Activated CD8-positive, alpha-beta memory T cell treated with anti-CD3 and anti-CD28 coated beads for 36 hours (primary cell): ENCODE measurements around the gene CDH4. TPM values are rescaled to one million over a fixed set of nuclear protein-coding genes. Genes with fewer than 3 reads are reported as not detected.

Source experiments
- CTCF ChIA-PET: fragments of 350-600 bp; sonication (Branson Sonifier 250); formaldehyde crosslinking; loops from one replicate; lab custom pipeline; 2021; ENCODE audit warnings: antibody characterized with exemption; lab: Charles Lee
- POLR2A ChIA-PET: fragments of 350-600 bp; sonication (Branson Sonifier 250); formaldehyde crosslinking; loops from one replicate; lab custom pipeline; 2021; ENCODE audit warnings: antibody characterized with exemption; lab: Charles Lee
- total RNA-seq, 2 experiments: library from RNA; stranded (reverse); gene quantifications; one replicate each; pipeline ENCODE4 v1.2.3, GENCODE V29; 2021

The CDH4 gene
- total RNA-seq, 2 experiments from 2014 or later: not detected

GRCh38 chr20:61830991-61831390 lies 578.9 kb downstream of the CDH4 start:
- ChIA-PET CTCF (no interaction called here), POLR2A (no interaction called here)

- ChIA-PET POLR2A (no interaction called here), CTCF (no interaction called here)
Observed at GRCh38 chr20:61832181-61832580, 580.1 kb downstream of the CDH4 start.

- CTCF ChIA-PET: no interaction called here
- POLR2A ChIA-PET: no interaction called here
Observed at GRCh38 chr20:61833807-61834610, 581.9 kb downstream of the CDH4 start.

- ChIA-PET CTCF (no interaction called here), POLR2A (no interaction called here)
Observed at GRCh38 chr20:61835301-61835700, 583.2 kb downstream of the CDH4 start.

GRCh38 chr20:61835791-61836350 lies 583.8 kb downstream of the CDH4 start:
- CTCF ChIA-PET: no interaction called here

GRCh38 chr20:61837200-61837599 lies 585.1 kb downstream of the CDH4 start:
- CTCF ChIA-PET: no interaction called here
- POLR2A ChIA-PET: no interaction called here

More at GRCh38 chr20:61835791-61836350, 583.8 kb downstream of the CDH4 start:
- POLR2A ChIA-PET: no interaction called here

- POLR2A ChIA-PET: no interaction called here
- CTCF ChIA-PET: no interaction called here
Observed at GRCh38 chr20:61839223-61839911, 587.3 kb downstream of the CDH4 start.

GRCh38 chr20:61839912-61840778 lies 588.1 kb downstream of the CDH4 start:
- ChIA-PET POLR2A (no interaction called here), CTCF (no interaction called here)

- POLR2A ChIA-PET: no interaction called here
- CTCF ChIA-PET: no interaction called here
Observed at GRCh38 chr20:61840779-61841455, 588.9 kb downstream of the CDH4 start.

- ChIA-PET POLR2A (no interaction called here), CTCF (no interaction called here)
Observed at GRCh38 chr20:61841551-61841950, 589.5 kb downstream of the CDH4 start.

- ChIA-PET CTCF (no interaction called here), POLR2A (no interaction called here)
Observed at GRCh38 chr20:61841966-61842365, 589.9 kb downstream of the CDH4 start.

GRCh38 chr20:61844621-61845020 lies 592.6 kb downstream of the CDH4 start:
- CTCF ChIA-PET: no interaction called here

GRCh38 chr20:61845233-61845671 lies 593.2 kb downstream of the CDH4 start:
- ChIA-PET POLR2A (no interaction called here), CTCF (no interaction called here)

More at GRCh38 chr20:61844621-61845020, 592.6 kb downstream of the CDH4 start:
- POLR2A ChIA-PET: no interaction called here

- POLR2A ChIA-PET: no interaction called here
- CTCF ChIA-PET: no interaction called here
Observed at GRCh38 chr20:61846074-61846473, 594.0 kb downstream of the CDH4 start.

GRCh38 chr20:61846741-61847419 lies 594.8 kb downstream of the CDH4 start:
- POLR2A ChIA-PET: no interaction called here
- CTCF ChIA-PET: no interaction called here

GRCh38 chr20:61847420-61847748 lies 595.3 kb downstream of the CDH4 start:
- ChIA-PET CTCF (no interaction called here), POLR2A (no interaction called here)

GRCh38 chr20:61847986-61848385 lies 595.9 kb downstream of the CDH4 start:
- POLR2A ChIA-PET: no interaction called here
- CTCF ChIA-PET: no interaction called here

- CTCF ChIA-PET: no interaction called here
- POLR2A ChIA-PET: no interaction called here
Observed at GRCh38 chr20:61848851-61849250, 596.8 kb downstream of the CDH4 start.

- CTCF ChIA-PET: no interaction called here
- POLR2A ChIA-PET: no interaction called here
Observed at GRCh38 chr20:61849376-61849775, 597.3 kb downstream of the CDH4 start.
